HG03103 (cell line): Measurements from ENCODE around the gene ETF1.

Experiments
- ATAC-seq: cut with Tn5 transposase; IDR thresholded peaks from one replicate; pipeline ENCODE4 v1.9.1; 2021; ENCODE audit warnings: low read depth; ENCODE audit not compliant: unreplicated experiment

ETF1 gene

GRCh38 chr5:138563340-138564118, 20.5 kb upstream of the ETF1 start:
- no peak for ATAC-seq

- no peak for ATAC-seq
These were observed 17.9 kb upstream of the ETF1 start for GRCh38 chr5:138560971-138561370.

DNA sequence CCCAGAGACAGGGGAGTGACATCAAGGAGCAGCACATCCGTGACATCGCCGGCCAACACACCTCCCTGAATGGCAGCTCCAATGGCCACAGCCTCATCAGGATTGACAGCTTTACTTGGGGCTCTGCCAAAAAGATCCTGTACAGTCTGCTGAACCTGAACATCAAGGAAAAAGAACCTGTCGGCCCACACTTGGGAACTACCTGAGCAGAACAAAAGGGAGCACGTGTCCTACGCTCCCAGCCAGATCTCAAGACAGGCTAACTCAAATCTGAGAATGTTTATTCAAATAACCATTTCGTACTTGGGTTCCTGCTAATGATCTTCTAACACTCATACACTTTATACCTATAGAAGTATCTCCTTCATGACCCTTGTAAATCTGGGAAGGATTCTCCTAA, 16.9 kb upstream of the ETF1 start:
- no peak for ATAC-seq

GRCh38 chr5:138557677-138558076, 14.6 kb upstream of the ETF1 start:
- no peak for ATAC-seq

DNA sequence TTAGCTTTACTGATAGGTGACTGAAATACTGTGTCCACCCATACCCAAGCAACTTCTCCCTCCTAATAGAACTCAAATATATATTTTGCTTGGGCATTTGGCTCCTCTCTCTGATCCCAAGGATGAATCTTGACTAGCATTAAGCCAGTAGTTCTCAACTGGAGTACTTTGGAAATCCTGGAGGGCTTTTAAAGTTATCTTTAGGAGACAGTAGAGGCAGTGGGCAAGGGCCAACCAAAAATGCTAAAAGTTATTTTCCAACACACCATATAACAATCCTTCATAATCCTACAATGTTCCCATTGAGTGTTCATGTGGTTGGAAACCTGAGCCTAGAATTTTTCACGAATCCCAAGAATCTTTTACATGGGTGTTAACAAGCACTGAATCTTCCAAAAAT, 11.1 kb upstream of the ETF1 start:
- no peak for ATAC-seq

- no peak for ATAC-seq
These were observed 10.5 kb upstream of the ETF1 start for GRCh38 chr5:138553437-138554095.

DNA sequence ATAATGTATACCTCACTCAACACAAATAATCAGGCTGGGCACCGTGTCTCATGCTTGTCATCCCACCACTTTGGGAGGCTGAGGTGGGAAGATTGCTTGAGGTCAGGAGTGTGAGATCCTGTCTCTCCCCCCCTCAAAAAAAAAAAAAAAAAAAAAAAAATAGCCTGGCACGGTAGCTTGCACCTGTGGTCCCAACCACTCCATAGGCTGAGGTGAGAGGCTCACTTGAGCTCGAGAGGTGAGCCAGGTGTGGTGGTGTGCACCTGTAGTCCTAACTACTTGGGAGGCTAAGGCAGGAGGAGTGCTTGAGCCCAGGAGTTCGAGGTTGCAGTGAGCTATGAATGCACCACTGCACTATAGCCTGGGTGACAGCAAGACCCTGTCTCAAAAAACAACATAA, 9.6 kb upstream of the ETF1 start:
- ATAC-seq, result no peak

GRCh38 chr5:138549414-138549813, 6.4 kb upstream of the ETF1 start:
- ATAC-seq, result no peak

GRCh38 chr5:138545919-138546562, 3.0 kb upstream of the ETF1 start:
- no peak for ATAC-seq

DNA sequence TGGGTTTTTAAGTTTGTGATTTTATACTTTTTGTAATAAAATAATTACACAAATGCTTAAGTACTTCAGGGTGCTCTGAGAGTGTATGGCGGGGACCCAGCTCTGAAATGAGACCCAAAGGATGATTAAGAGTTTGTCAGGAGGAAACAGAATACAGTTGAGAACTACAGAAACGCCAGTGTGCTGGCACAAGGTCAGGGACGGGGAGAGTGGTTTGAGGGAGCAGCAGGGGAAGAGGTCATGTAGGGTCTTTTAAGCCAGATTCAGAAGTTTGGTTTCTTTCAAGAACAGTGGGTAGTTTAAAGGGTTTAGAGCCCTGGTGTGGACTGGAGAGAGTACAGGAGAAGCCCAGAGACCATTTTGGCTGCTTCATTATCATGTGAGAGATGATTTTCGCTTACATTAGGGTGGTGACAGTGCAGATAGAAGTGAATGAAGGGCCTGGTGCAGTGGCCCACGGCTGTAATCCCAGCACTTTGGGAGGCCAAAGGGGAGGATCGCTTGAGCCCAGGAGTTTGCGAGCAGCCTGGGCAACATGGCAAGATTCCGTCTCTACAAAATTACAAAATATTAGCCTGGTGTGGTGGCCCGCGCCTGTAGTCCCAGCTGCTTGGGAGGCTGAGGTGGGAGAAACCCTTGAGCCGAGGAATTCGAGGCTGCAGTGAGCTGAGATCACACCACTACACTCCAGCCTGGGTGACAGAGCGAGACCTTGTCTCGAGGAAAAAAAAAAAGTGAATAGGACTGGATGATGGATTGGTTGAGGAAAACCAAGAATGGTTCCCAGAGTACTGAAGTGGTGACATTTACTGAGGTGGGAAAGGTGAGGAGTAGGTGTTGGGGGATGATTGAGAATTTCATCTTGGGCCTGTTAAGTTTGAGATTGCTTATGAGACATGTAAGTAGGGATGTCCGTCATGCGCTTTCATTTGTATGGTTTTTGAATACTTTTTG, 1.4 kb upstream of the ETF1 start:
- no peak for ATAC-seq

DNA sequence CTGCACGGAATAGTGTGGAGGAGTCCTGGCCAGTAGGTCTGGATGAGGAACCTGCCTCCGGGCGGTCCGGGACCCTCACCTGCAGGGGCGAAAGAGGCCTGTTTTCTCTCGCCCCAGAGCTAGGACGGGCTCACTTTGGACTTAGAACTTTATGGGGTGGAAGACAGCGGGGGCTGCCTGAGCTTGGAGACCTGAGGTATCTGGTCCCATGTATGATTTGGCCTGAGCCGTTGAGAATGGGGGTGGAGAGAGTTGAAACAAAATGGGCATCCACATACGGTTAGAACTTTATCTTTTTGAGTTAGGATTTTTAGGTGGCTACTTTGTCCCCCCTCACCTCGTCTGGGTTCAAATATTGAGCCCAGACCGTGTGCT, 681 bp upstream of the ETF1 start:
- no peak for ATAC-seq

DNA sequence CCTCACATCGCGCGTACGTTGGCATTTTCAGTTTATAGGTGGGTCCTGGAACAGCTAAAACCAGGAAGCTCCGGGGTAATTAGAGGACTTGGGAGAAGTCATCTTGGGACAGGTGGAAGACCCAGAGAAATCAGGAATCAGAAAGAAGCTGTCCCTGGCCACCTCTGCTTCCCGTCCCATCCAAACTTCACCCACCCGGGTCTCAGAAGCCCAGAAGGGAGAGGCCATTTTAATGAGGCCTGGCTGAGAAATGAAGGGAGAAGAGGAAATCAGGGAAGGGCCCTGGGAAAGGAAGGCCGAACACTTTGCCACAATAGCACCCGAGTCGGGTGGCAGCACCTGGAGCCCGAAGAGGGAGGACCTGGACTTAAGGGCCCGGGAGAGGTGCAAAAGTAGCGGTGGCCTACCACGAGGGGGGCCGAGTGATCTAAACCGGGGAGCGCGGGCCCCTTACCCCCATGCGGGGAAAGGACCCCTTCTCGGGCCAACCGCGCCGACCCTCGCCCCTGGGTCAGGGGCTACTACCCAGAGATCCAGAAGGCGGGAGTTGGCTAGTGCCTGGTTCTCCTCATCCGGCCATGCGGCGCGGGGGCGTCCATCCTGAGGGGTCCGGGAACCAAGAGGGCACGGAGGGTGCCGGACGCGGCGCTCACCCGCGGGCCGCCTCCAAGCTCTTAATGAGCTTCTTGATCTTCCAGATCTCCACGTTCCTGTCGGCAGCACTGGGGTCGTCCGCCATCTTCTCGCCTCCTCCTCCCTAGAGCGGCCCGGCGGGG, 668 bp downstream of the ETF1 start:
- no peak for ATAC-seq

DNA sequence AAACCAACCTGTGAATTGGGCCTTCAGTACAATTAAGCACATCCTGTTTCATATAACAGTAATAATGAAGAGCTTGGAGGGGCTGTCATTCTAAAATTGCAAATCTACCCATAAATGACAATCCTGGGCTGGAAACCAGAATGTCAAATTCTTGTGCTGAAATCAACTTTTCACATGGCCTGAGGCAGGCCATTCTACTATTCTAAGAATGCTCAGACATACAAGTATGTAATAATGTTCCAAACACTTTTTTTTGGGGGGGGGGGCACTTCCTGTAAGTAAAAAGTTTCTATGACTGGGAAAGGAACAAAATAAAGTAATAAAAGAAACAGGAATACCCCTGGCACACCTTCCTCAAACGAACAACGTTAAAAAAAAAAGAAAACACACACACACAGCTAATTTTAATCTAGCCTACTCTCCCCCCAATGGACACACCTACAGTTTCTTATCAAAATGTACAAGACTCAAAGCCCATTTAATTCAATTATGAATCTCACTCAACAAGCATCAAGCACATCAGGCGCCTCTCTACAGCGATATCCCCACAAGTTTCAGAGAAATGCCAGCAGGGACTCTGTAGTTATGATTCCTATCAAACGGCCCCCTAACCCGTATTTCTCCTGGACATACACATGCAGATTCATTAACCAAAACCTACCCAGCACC, 1.4 kb downstream of the ETF1 start:
- ATAC-seq, result no peak

DNA sequence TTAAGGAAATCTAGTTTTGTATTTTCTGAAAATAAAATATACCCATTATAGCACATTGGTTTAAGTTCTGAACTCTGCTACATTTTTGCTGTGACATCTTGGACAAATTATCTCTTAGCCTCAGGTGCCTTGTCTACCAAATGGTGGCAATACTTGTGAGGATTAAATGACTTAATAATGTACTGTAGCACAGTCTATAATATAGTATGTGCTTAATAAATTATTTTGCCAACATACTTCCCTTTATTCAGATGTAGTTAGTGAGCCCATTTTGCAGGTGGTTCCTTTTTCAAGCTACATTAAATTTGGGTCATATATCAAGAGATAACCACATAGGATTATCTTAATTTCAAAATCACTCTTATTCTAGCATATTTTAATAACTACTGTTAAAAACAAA, 3.2 kb downstream of the ETF1 start:
- ATAC-seq, result no peak

DNA sequence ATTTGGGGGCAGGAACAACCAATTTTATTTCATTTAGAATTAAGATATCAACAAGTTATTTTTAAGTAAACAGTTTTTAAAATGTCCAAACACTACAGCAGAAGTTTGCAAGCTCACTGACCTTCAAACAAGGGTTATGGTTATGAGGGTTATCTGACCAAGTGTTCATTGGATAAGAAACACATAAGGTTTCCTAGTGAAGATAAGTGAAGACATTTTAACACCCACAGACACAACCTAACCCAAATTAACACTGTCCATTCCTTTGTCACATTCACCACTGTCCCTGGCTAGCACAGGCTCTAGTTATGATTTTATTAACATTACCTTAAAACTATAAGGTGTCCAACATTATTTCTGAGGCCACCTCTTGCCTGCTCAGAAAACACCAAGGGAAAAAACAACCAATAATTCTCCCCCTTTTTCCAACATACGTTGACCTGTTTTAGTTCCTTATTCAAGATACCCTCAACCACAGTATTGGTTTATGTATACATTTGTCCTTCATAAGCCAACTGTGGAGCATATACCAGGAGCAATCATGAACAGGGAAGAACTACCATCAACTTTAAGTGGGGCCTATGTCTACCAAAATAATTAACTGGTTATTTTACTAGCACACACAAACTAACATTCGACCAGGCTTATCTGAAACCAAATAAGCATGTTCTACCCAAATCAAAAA, 4.0 kb downstream of the ETF1 start:
- no peak for ATAC-seq

DNA sequence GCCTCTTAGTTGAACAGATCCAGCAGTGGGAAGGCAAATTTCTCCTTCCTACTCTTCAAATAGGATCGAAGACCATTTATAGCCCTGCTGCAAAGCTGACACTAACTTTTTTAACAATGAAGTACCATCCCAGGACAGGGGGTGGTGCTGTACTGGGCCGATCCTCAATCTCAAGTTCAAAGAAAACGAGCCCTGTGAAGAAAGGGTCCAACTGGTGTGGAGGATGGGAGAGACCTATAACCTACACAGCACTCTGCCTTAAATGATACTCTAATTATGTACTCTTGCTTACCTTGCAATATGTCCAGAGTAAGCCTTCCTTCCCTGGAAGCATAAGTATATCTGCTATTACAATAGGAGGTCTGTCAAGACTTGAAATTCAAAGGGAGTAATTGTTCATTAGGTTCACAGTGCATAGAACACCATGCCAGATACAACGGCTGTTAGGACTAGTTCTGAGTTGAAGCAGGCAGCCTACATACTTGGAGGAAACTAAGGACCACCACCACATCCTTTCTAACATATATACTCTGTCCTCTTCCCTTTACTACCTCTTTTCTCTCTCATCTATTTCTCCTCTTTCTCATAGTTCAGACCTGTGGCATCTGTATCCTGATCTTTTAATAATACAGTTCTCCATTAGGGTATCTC, 6.2 kb downstream of the ETF1 start:
- no peak for ATAC-seq

GRCh38 chr5:138536215-138536614, 6.8 kb downstream of the ETF1 start:
- ATAC-seq, result no peak
